NB4 (cell line): Measurements from ENCODE around the gene RBM17.

Source experiments
- DNase-seq: peaks from one replicate; pipeline ENCODE4 v3.0.0; 2010; ENCODE audit warnings: low read depth
- H3K4me3 ChIP-seq: one replicate; pipeline ENCODE4 v1.5.1; 2011; ENCODE audit warnings: mild to moderate bottlenecking, low read depth, low read length, moderate library complexity
- CTCF ChIP-seq: IDR thresholded peaks from one replicate; pipeline ENCODE4 v1.5.1; 2012; ENCODE audit warnings: low read depth, low read length
- MAX ChIP-seq: IDR thresholded peaks from 2 replicates; pipeline ENCODE4 v1.6.1; 2011; ENCODE audit warnings: low read depth, low read length
- MYC ChIP-seq: IDR thresholded peaks from 2 replicates; pipeline ENCODE4 v1.6.1; 2011; ENCODE audit warnings: low read depth, low read length
- POLR2A ChIP-seq: IDR thresholded peaks from 2 replicates; pipeline ENCODE4 v1.6.1; 2011; ENCODE audit warnings: mild to moderate bottlenecking; ENCODE audit not compliant: insufficient read length; ENCODE audit errors: extremely low read depth

The RBM17 gene

GRCh38 chr10:6083523-6084475, 5.0 kb upstream of the RBM17 start:
- TF ChIP-seq MAX, result no peak
- no peak for TF ChIP-seq POLR2A
- TF ChIP-seq CTCF, result no peak
- TF ChIP-seq MYC, result no peak
- DNase-seq, result no peak
- no peak overlapping the region for H3K4me3 ChIP-seq

GRCh38 chr10:6086375-6087233, 2.2 kb upstream of the RBM17 start:
- DNase-seq, result peak; percentile 85
- TF ChIP-seq POLR2A (no peak), MYC (0 out of 2 replicates have a peak, but pooled peaks have one; percentile 20), MAX (peak; percentile 35; the same call in 1 of the 2 replicates), CTCF (peak; percentile 75)
- no peak overlapping the region for H3K4me3 ChIP-seq

- TF ChIP-seq MYC (no peak), MAX (no peak), POLR2A (no peak), CTCF (no peak)
- peak; percentile 43 for DNase-seq
- peak overlapping the region; percentile 80 for H3K4me3 ChIP-seq
Observed at GRCh38 chr10:6089334-6090219, 743 bp downstream of the RBM17 start.

GRCh38 chr10:6091630-6092029, 2.8 kb downstream of the RBM17 start:
- peak; percentile 15 for DNase-seq
- peak overlapping the region; percentile 27 for H3K4me3 ChIP-seq

GRCh38 chr10:6092731-6093130, 3.9 kb downstream of the RBM17 start:
- H3K4me3 ChIP-seq, result no peak overlapping the region
- TF ChIP-seq POLR2A, result no peak
- TF ChIP-seq MYC, result no peak
- DNase-seq, result no peak

More at GRCh38 chr10:6091630-6092029, 2.8 kb downstream of the RBM17 start:
- no peak for TF ChIP-seq POLR2A

GRCh38 chr10:6095810-6096570, 7.2 kb downstream of the RBM17 start:
- TF ChIP-seq MYC, result no peak
- no peak for TF ChIP-seq POLR2A
- TF ChIP-seq CTCF, result no peak
- DNase-seq, result no peak
- H3K4me3 ChIP-seq, result no peak overlapping the region
